GM21447 (cell line): ENCODE measurements around the gene HSPB7.
A peak's percentile ranks its signal among the peaks of the same experiment; 100 is the strongest.
"Not testable (repeated sequence)": the region's sequence is repeated elsewhere in the genome, so short reads cannot be mapped to it uniquely, and the experiment has no call there.

Source experiments
- ATAC-seq: cut with Tn5 transposase; IDR thresholded peaks from one replicate; pipeline ENCODE4 v1.9.1; 2021; ENCODE audit not compliant: unreplicated experiment

HSPB7 gene

GRCh38 chr1:16017461-16018303, at the start of gene HSPB7:
TSS of gene HSPB7 (minus strand) at chr1:16018043. CDS start at chr1:16017963, 80 bp downstream.
- no peak for ATAC-seq

DNA sequence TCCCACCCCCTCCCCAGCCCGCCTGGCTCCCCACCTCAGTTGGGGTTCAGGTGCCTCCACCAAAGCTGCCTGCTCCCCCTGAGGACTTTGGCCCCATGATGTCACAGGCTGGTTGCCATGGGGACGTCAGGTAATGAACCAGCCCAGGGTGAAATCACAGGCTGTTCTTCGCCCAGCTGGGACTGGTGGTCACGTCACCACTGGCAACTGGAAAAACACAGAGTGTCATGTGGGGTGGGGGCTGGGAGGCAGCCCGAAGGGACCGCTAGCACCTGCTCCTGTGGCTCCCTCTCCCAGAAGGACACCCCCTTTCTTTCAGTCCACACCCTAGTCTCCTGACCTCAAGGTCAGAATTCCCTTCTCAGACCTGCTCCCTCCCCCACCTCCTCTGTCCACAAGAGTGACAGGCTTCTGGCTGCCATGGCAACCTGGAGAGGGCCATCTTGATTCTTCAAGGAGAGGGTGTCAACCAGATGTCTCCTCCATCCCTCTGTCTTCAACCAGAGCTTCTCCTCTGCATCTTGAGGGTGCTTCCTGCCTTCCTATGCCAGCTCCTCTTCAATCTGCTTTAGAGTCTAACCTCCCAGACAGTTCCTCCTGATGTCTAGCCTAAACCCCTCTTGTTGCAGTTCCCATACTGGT, 49.4 kb upstream of the HSPB7 start:
- no peak for ATAC-seq

DNA sequence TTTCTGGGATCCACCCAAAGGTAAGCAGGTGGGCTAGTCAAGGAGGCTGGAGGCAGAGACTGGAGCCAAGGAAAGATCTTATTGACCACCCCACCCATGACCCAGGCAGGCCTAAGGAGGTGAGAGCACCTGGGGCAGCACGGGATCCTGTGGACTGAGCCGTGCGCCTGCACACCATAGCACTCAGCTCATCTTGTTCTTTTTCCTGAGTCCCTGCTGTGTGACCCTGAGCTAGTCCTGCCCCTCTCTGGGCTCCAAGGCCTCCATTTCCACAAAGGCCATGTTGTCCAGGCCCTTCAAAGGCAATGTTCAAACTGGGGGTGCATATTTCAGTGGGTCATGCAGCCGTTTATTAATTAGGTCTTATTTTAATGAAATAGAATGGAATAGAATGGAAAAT, 48.4 kb upstream of the HSPB7 start:
- ATAC-seq, result no peak

DNA sequence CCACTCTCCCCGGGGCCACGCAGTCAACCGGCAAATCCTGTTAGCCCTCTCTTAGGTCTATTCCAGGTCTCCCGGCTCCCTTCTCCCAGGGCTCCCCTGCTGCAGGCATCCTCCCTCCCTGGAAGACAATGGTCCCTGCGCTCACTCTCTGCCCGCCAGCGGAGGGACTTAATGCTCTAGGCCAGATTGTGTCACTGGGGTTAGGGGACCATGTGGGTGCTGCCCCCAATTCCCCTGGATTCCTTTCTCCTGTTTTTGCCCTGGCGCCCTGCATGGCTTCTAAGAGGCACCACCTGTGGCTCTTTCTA, 47.4 kb upstream of the HSPB7 start:
- ATAC-seq, result no peak

DNA sequence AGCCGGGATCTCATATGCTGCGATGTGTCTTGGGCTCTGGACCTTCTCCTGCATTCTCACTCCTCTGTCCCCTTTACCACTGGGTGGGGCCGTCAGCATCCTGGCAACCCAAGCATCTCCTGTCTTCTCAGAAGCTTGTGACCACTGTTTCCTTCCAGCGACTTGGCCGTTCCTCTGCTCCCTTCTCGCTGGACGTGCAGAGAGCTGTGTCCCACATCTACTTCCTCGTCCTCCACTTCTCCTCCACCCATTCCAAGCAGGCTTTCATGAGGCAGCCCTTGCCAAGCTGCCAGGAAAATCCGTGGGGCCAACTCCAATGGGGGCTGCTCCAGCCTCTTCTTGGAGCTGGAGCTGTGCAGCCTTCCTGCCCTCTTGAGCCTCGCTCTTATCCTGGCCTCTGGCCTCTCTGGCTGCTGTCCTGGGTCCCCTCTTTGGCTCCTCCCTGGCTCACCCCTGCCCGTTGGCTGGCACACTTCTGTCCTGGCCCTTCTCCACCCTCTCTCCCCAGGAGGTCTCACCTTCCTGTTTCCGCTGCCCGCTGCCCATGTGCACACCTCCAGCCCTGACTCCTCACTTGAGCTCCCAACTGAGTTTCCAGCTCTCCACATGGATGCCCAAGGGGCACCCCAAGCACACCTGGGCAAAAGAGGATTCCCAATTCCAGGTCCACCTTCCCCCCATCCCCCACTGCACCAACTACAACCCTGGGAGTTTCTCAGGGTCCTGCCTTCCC, 46.9 kb upstream of the HSPB7 start:
- ATAC-seq, result no peak

DNA sequence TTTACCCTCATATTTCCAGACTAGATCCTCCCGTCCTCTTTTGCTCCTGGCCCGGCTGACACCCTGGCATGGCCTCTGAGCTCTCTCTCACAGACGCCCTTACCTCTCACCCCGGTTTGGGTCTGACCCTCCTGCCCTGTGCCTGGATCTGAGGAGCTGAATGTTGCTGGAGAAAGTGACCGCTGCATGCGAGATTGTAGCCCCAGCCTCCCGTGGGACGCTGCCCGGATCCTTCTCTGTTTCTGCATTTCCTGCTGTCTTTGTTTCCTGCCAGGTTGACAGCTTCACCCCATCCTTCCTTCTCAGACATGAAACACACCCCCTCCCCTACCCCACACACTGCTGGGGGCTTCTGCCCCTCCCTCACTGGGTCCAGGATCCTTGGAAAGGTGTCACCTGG, 46.1 kb upstream of the HSPB7 start:
- no peak for ATAC-seq

- no peak for ATAC-seq
Observed at GRCh38 chr1:16063226-16063829, 45.5 kb upstream of the HSPB7 start.

GRCh38 chr1:16062687-16063075, 44.8 kb upstream of the HSPB7 start:
- ATAC-seq, result not testable (repeated sequence)

DNA sequence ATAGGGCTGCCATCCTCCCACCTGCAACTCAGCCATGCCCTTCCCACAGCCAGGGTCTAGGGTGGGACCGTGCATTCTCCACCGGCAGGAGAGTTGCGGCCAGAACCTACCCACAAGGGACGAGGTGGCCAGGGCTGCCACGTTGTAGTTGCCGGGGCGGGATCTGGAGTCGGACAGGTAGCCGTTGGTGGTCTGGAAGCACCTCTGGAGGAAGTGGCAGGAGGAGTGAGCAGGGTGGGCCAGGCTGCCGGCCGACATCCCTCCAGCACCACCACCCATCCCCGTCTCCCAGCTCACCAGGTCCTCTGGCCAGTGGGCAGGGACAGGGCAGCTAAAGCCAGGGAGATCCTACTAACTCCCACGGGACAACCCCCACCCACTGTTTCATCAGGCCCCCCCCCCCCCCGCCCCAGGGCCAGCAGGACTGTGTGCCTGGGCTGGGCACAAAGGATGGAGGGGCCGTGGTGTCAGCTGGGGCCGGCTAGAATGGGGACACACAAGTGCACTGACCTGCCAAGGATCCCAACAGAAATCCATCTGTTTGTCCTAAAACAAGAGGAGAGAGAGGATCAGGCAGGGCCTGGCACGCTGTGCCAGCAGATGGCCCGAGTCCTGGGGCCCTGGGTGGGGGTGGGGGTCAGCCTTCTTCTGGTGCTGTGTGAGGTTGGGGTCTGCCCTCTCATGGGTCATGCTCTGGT, 44.3 kb upstream of the HSPB7 start:
- ATAC-seq, result not testable (repeated sequence)

DNA sequence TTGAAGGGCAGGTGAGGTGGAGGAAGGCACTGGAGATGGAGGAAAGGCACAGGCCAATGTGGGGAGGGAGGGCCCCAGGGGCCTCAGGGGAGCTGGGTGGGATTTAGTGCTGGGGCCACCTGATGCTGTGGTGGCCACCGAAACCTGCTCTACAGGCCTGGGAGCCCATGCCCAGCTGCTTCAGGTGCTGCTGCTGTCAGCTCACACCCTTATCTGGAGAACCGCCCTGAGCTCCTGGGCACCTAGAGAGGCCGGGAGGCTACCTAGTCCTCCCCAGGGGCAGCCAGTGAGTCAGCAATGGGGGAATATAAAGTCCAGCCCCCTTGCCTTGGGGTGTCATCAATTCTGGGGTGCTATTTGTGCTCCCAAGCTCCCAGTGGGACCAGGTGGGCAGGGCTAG, 43.4 kb upstream of the HSPB7 start:
- no peak for ATAC-seq

GRCh38 chr1:16058394-16059120, 40.7 kb upstream of the HSPB7 start:
- not testable (repeated sequence) for ATAC-seq

GRCh38 chr1:16057314-16057915, 39.6 kb upstream of the HSPB7 start:
- not testable (repeated sequence) for ATAC-seq

GRCh38 chr1:16056521-16056912, 38.7 kb upstream of the HSPB7 start:
- ATAC-seq, result not testable (repeated sequence)

GRCh38 chr1:16055613-16056520, 38.0 kb upstream of the HSPB7 start:
- peak; percentile 73 for ATAC-seq

GRCh38 chr1:16054598-16055540, 37.0 kb upstream of the HSPB7 start:
- ATAC-seq, result no peak

DNA sequence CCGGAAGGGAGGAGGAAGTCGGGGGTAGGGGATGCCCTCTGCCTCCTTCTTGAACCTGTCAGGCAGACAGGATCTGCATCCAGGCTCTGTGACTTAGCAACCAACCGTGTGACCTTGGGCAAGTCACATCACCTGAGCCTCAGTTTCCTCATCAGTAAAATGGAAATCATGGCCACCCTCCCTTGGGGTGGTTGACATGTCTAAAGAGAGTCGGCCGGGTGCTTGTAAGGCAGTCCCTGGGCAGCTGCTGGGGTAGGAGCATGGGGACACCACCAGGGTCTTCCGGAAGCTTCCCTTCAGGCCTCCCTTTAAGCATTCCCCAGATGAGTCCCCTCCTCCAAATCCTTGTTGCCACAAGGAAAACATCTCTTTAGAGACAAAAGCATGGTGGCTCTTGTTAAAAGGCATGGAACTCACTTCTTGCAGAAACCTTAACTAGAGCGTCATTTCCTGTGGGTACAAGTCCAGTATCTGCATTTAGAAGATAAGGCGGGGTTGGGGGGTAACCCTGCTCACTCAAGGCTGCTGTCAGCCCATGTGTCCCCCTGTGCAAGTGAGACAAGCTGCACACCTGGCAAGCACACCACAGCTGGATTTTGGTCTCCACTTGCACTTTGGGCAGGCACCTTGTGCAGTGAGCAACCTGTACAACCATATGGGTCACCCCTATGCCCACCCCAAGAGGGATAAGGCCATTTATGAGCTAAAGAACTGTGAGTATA, 36.1 kb upstream of the HSPB7 start:
- ATAC-seq, result no peak

DNA sequence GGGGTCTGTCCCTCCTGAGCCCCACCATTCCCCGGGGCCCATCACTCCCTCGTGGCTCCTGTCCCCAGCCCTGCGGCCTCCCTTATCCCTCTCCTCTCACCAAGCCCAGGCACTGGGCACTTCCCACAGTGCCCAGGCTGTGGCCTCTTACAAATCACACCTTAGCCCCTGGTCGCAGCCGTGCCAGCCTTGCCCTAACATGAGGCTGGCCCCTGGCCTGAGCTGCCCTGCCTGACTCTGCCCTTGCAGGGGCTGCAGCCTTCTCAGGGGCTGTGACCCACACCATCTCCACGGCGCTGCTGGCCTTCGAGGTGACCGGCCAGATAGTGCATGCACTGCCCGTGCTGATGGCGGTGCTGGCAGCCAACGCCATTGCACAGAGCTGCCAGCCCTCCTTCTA, 34.1 kb upstream of the HSPB7 start:
- not testable (repeated sequence) for ATAC-seq
